DND-41 (cell line): ENCODE measurements around the gene DEAF1.

ENCODE experiments used
- ATAC-seq: fragments of 200-7000 bp; cut with Tn5 transposase; 3 replicates; pipeline ENCODE4 v1.9.1; 2021; ENCODE audit warnings: low read depth; ENCODE audit not compliant: insufficient read depth
- DNase-seq: peaks from one replicate; pipeline ENCODE4 v3.0.0-alpha.2; 2020
- H2AFZ ChIP-seq: 2 replicates; pipeline ENCODE4 v1.6.0; 2012; ENCODE audit warnings: low read depth, low read length
- H3K27ac ChIP-seq: 2 replicates; pipeline ENCODE4 v1.5.1; 2012; ENCODE audit warnings: low read length, inconsistent platforms
- H3K27me3 ChIP-seq: fragments of 200-600 bp; sonication (generic); 2 replicates; pipeline ENCODE4 v1.6.0; 2012; ENCODE audit warnings: low read length, mild to moderate bottlenecking, inconsistent platforms; ENCODE audit not compliant: insufficient read depth, poor library complexity
- H3K36me3 ChIP-seq: 2 replicates; pipeline ENCODE4 v1.5.1; 2012; ENCODE audit warnings: low read length, inconsistent platforms; ENCODE audit not compliant: insufficient read depth
- H3K4me1 ChIP-seq: 2 replicates; pipeline ENCODE4 v1.5.1; 2012; ENCODE audit warnings: mild to moderate bottlenecking, low read length; ENCODE audit not compliant: insufficient read depth
- H3K4me2 ChIP-seq: 2 replicates; pipeline ENCODE4 v1.6.0; 2012; ENCODE audit warnings: mild to moderate bottlenecking, moderate library complexity, low read length, inconsistent platforms; ENCODE audit not compliant: insufficient read depth
- H3K4me3 ChIP-seq, 2 experiments: fragments of 200-600 bp in 1 of 2; shearing (Covaris generic) in 1 of 2; 2 replicates each; pipeline ENCODE4 v1.5.1; 2012 to 2016; ENCODE audit warnings: inconsistent platforms in 2 of 2, low read length in 2 of 2, mild to moderate bottlenecking in 2 of 2, low read depth in 1 of 2, moderate library complexity in 1 of 2
- H3K79me2 ChIP-seq: 2 replicates; pipeline ENCODE4 v1.6.0; 2012; ENCODE audit warnings: low read length, inconsistent platforms; ENCODE audit not compliant: insufficient read depth
- H3K9ac ChIP-seq: 2 replicates; pipeline ENCODE4 v1.6.0; 2012; ENCODE audit warnings: low read depth, mild to moderate bottlenecking, inconsistent platforms, low read length, moderate library complexity
- H3K9me3 ChIP-seq: 2 replicates; pipeline ENCODE4 v1.5.1; 2012; ENCODE audit warnings: low read length, moderate library complexity, mild to moderate bottlenecking, inconsistent platforms; ENCODE audit not compliant: insufficient read depth, severe bottlenecking
- H4K20me1 ChIP-seq: 2 replicates; pipeline ENCODE4 v1.6.0; 2012; ENCODE audit warnings: low read length; ENCODE audit not compliant: insufficient read depth
- EZH2 ChIP-seq: IDR thresholded peaks from 3 replicates; pipeline ENCODE4 v1.6.1; 2012; ENCODE audit warnings: borderline replicate concordance, low read depth, mild to moderate bottlenecking, moderate library complexity, low read length, inconsistent platforms; ENCODE audit not compliant: severe bottlenecking
- TF ChIP-seq, protein P1 (sequence below): IDR thresholded peaks from 2 replicates; pipeline ENCODE4 v1.5.1; 2012; ENCODE audit warnings: borderline replicate concordance, low read length, moderate library complexity, mild to moderate bottlenecking; ENCODE audit not compliant: poor library complexity, severe bottlenecking; ENCODE audit errors: extremely low read depth

DEAF1 gene

DNA sequence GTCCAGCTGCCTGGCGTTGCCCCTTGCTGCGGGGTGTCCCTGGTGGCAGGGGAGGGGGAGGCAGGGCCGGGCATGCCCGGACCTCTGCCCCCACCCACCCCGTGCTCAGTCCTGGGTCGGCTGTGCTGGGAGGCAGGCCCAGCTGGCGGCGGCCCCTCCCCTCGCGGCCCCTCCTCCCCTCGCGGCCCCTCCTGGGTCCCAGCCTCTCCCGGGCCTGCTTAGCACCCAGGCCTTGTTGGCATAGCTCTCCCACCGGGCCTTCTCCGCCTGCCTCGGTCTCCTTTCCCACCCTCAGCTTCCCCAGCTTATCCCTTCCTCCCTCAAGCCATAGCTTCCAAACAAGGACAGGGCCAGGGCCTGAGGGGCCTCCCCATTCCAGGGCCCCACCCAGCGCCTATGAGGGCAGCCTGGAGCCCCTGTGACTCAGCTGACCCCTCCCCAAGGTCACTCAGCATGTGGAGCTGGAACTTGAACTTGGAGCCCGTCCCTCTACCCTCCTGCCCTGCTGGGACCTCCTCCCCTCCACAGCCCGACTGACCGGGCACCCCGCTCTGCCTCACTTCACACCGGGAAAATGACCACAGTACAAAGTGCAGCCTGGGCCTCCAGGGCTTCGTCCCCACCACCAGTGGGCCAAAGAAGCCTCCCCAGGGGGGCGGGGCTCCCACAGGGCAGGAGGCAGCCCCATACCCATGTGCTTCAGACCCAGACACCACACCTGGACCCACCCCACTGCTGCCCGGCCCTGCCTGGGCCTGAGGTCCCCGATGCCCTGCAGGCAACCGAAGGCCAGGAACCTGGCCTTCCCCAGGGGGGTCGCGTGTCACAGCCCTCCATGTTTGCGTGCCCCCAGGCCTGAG, 12.2 kb upstream of the DEAF1 start:
- H3K27ac ChIP-seq = no peak overlapping the region
- H3K36me3 ChIP-seq = peaks cover 10% of the 10 kb centered on the region; the same call in 1 of the 2 replicates
- H3K4me3 ChIP-seq = no peak overlapping the region
- no peak overlapping the region for H3K9ac ChIP-seq
- H3K27me3 ChIP-seq = no peaks in the 10 kb centered on the region
- ATAC-seq = peak; percentile 23; the same call in 1 of the 3 replicates
- no peaks in the 10 kb centered on the region for H3K9me3 ChIP-seq
- no peaks in the 10 kb centered on the region for H3K4me1 ChIP-seq
- peaks cover 9% of the 10 kb centered on the region for H4K20me1 ChIP-seq
- no peak overlapping the region for H3K4me2 ChIP-seq
- H2AFZ ChIP-seq = no peak overlapping the region
- DNase-seq = no peak
- TF ChIP-seq EZH2 = no peak
- TF ChIP-seq, protein P1, sequence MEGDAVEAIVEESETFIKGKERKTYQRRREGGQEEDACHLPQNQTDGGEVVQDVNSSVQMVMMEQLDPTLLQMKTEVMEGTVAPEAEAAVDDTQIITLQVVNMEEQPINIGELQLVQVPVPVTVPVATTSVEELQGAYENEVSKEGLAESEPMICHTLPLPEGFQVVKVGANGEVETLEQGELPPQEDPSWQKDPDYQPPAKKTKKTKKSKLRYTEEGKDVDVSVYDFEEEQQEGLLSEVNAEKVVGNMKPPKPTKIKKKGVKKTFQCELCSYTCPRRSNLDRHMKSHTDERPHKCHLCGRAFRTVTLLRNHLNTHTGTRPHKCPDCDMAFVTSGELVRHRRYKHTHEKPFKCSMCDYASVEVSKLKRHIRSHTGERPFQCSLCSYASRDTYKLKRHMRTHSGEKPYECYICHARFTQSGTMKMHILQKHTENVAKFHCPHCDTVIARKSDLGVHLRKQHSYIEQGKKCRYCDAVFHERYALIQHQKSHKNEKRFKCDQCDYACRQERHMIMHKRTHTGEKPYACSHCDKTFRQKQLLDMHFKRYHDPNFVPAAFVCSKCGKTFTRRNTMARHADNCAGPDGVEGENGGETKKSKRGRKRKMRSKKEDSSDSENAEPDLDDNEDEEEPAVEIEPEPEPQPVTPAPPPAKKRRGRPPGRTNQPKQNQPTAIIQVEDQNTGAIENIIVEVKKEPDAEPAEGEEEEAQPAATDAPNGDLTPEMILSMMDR = no peak
- H3K79me2 ChIP-seq = no peaks in the 10 kb centered on the region

DNA sequence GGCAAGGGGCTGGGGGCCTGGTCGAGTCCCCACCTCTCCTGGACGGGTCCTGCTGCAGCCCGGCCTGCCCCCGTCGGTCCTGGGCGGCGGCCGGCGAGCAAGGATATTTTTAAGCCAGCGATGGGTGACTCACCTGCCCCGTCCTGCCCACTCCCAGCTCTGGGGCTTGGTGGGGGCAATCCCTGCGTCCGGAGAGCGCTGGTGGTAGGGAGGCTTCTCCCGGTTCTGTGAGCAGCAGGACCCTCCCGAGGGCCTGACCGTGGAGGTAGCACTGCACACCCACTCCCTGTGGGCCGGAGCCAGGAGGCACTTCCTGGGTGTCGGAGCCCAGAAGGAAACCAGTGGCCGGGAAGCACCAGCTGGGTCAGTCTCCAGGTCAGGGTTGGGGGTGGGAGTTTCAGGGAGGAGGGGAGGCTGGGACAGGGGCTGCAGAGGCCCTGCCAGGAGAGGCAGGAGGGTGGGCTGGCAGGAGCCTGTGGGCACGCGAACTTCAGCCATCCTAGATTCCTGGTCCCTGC, 11.5 kb upstream of the DEAF1 start:
- DNase-seq (no peak), ATAC-seq (peak; percentile 4; the same call in 1 of the 3 replicates)
- no peak overlapping the region for H3K4me2 ChIP-seq
- no peak overlapping the region for H2AFZ ChIP-seq
- TF ChIP-seq, protein P1 = no peak
- TF ChIP-seq EZH2 = no peak
- no peak overlapping the region for H3K9ac ChIP-seq
- no peaks in the 10 kb centered on the region for H3K27me3 ChIP-seq
- H3K4me1 ChIP-seq = no peaks in the 10 kb centered on the region
- no peaks in the 10 kb centered on the region for H3K9me3 ChIP-seq
- H3K4me3 ChIP-seq = no peak overlapping the region
- H3K79me2 ChIP-seq = no peaks in the 10 kb centered on the region
- H3K27ac ChIP-seq = no peak overlapping the region
- peaks cover 16% of the 10 kb centered on the region; the same call in 1 of the 2 replicates for H3K36me3 ChIP-seq
- H4K20me1 ChIP-seq = peaks cover 9% of the 10 kb centered on the region

DNA sequence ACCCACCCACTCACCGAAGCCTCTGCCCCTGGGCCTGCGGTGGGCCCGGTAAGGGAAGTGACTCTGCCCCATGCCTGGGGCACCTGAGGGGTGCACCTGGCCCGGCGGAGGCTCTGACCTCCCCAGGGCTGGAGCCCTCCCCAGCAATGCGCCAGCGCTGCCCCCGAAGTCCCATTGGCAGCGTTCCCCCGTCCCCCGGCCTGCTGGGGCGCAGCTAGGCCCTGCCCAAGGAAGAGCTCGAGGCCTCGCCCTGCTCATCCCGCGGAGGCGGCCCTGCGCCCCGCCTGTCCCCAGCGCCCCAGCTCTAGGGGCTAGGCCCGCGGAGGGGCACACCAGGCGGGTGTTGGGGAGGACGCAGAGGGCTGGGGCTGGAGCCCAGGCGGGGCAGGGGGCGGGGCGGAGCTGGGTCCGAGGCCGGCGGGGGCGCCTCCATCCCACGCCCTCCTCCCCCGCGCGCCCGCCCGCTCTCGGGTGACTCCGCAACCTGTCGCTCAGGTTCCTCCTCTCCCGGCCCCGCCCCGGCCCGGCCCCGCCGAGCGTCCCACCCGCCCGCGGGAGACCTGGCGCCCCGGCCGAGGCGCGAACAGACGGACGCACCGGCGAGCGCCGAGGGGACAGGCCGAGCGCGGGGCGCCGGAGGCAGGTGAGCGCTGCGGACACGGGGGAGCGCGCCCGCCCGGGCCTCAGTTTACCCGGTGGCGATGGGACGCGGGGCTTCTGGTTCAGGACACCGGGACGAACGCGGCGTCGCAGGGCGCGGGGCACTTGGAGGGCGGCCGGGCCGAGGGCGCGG, 10.8 kb upstream of the DEAF1 start, which contains the start of gene EPS8L2:
EPS8L2 (plus strand) TSS at position 586 of the 793 bp plus-strand sequence. CDS start 3,177 bp downstream, outside the sequence.
- Histone ChIP-seq H3K9me3 (no peaks in the 10 kb centered on the region), H3K4me1 (no peaks in the 10 kb centered on the region), H3K9ac (no peak within 1 kb of the TSS), H3K4me2 (no peak within 1 kb of the TSS), H3K36me3 (peaks cover 16% of the 10 kb centered on the region; the same call in 1 of the 2 replicates), H3K27me3 (no peaks in the 10 kb centered on the region), H3K79me2 (no peaks in the 10 kb centered on the region), H2AFZ (no peak within 1 kb of the TSS), H3K27ac (no peak within 1 kb of the TSS), H4K20me1 (peaks cover 9% of the 10 kb centered on the region), H3K4me3 (no peak within 1 kb of the TSS)
- DNase-seq = no peak
- TF ChIP-seq EZH2 = no peak
- TF ChIP-seq, protein P1 = no peak
- ATAC-seq = no peak
